ENCODE measurements around the gene MTHFR. TPM values are rescaled to one million over a fixed set of nuclear protein-coding genes. Genes with fewer than 3 reads are reported as not detected.

MTHFR gene
- polyA plus RNA-seq, 1 experiment = 8.8 TPM

GRCh38 chr1:11746795-11747487 is 58.8 kb downstream of the MTHFR start:
- no peak for TF ChIP-seq CTCF (IDR thresholded peaks at IDR 0.05; ENCODE audit: low read depth, low read length)
- ChIA-PET CTCF (no interaction called here), POLR2A (no interaction called here)
- H3K4me3 ChIP-seq (ENCODE audit: low read depth, low read length) = no peak overlapping the region
- H3K27me3 ChIP-seq (ENCODE audit: control insufficient read depth, insufficient read depth, low read length) = no peaks in the 10 kb centered on the region
- DNase-seq (ENCODE audit: low read depth, low spot score) = no peak
- H3K27ac ChIP-seq (ENCODE audit: low read depth, low read length) = no peak overlapping the region
- no peaks in the 10 kb centered on the region for H3K9me3 ChIP-seq (ENCODE audit: control insufficient read depth, insufficient read depth, low read length)

GRCh38 chr1:11746092-11746491 is 59.7 kb downstream of the MTHFR start:
- no peaks in the 10 kb centered on the region for H3K9me3 ChIP-seq (ENCODE audit: control insufficient read depth, insufficient read depth, low read length)
- ChIA-PET POLR2A (no interaction called here), CTCF (no interaction called here)
- H3K27me3 ChIP-seq (ENCODE audit: control insufficient read depth, insufficient read depth, low read length) = no peaks in the 10 kb centered on the region
- no peak for DNase-seq (ENCODE audit: low read depth, low spot score)
- no peak overlapping the region for H3K4me3 ChIP-seq (ENCODE audit: low read depth, low read length)
- TF ChIP-seq CTCF (IDR thresholded peaks at IDR 0.05; ENCODE audit: low read depth, low read length) = no peak
- H3K27ac ChIP-seq (ENCODE audit: low read depth, low read length) = no peak overlapping the region

DNA sequence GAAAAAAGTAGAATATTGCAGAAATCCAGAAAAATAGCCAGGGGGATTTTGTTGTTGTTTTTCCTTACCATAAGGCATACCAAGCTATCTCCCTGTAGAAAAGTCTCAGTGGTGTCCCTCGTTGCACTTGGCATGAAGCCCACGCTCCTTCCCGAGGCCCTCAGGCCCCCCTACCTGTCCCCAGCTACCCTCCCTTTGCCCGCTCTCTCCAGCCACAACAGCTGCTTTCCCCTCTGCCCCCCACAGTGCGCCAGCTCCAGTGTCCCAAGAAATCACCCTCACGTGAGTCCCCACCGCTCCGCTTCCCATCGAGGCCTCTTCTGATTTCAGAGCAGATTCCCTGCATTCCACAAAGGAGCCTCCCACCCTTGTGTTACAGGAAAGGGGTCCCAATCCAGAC is 61.5 kb downstream of the MTHFR start:
- Histone ChIP-seq H3K27me3 (ENCODE audit: control insufficient read depth, insufficient read depth, low read length) (no peaks in the 10 kb centered on the region), H3K4me3 (ENCODE audit: low read depth, low read length) (no peak overlapping the region), H3K27ac (ENCODE audit: low read depth, low read length) (no peak overlapping the region), H3K9me3 (ENCODE audit: control insufficient read depth, insufficient read depth, low read length) (no peaks in the 10 kb centered on the region)
- no peak for TF ChIP-seq CTCF (IDR thresholded peaks at IDR 0.05; ENCODE audit: low read depth, low read length)
- ChIA-PET CTCF (no interaction called here), POLR2A (no interaction called here)
- DNase-seq (ENCODE audit: low read depth, low spot score) = no peak

GRCh38 chr1:11741919-11742558 is 63.7 kb downstream of the MTHFR start:
- Histone ChIP-seq H3K27me3 (ENCODE audit: control insufficient read depth, insufficient read depth, low read length) (no peaks in the 10 kb centered on the region), H3K9me3 (ENCODE audit: control insufficient read depth, insufficient read depth, low read length) (no peaks in the 10 kb centered on the region), H3K27ac (ENCODE audit: low read depth, low read length) (no peak overlapping the region), H3K4me3 (ENCODE audit: low read depth, low read length) (no peak overlapping the region)
- DNase-seq (ENCODE audit: low read depth, low spot score) = no peak
- CTCF ChIA-PET = no interaction called here
- POLR2A ChIA-PET = no interaction called here
- no peak for TF ChIP-seq CTCF (IDR thresholded peaks at IDR 0.05; ENCODE audit: low read depth, low read length)

DNA sequence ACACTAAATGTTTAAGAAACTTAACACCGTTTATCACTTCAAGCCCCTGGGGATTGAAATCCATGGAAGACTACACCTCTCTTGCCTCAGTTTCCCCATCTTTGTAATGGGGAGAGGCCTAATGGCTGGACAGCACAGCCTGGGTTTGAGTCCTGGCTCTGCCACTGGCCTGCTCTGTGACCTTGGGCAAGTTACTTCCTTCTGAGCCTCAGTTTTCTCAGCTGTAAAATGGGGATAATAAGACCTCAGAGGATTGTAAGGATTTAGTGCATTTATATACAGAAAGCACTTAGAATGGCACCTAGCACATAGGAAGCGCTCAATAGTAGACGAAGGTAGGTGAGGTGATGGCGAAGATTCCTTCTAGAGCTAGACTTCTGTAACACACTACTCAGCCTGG is 64.3 kb downstream of the MTHFR start:
- ChIA-PET POLR2A (no interaction called here), CTCF (no interaction called here)

More for the DNA sequence above, 64.3 kb downstream of the MTHFR start:
- no peak for TF ChIP-seq CTCF (IDR thresholded peaks at IDR 0.05; ENCODE audit: low read depth, low read length)
- Histone ChIP-seq H3K9me3 (ENCODE audit: control insufficient read depth, insufficient read depth, low read length) (no peaks in the 10 kb centered on the region; the same call in 1 of the 2 replicates), H3K27ac (ENCODE audit: low read depth, low read length) (no peak overlapping the region), H3K4me3 (ENCODE audit: low read depth, low read length) (no peak overlapping the region), H3K27me3 (ENCODE audit: control insufficient read depth, insufficient read depth, low read length) (no peaks in the 10 kb centered on the region)
- DNase-seq (ENCODE audit: low read depth, low spot score) = no peak
